ENCODE results near the gene CD151.

DNA sequence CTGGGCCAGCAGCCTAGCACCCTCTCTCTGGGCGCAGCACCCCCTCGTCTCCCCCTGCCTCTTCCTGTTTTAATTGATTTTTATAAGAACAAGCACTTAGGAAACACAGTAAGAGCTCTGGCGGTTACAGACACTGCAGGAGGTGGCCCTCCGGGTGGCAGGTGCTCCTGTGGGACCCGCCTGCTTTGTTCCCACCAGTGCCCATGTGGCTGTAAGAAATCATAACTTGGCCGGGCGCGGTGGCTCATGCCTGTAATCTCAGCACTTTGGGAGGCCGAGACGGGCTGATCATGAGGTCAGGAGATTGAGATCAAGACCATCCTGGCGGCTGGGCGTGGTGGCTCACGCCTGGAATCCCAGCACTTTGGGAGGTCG, 28.3 kb downstream of the CD151 start:
- TF ChIP-seq, protein P1, sequence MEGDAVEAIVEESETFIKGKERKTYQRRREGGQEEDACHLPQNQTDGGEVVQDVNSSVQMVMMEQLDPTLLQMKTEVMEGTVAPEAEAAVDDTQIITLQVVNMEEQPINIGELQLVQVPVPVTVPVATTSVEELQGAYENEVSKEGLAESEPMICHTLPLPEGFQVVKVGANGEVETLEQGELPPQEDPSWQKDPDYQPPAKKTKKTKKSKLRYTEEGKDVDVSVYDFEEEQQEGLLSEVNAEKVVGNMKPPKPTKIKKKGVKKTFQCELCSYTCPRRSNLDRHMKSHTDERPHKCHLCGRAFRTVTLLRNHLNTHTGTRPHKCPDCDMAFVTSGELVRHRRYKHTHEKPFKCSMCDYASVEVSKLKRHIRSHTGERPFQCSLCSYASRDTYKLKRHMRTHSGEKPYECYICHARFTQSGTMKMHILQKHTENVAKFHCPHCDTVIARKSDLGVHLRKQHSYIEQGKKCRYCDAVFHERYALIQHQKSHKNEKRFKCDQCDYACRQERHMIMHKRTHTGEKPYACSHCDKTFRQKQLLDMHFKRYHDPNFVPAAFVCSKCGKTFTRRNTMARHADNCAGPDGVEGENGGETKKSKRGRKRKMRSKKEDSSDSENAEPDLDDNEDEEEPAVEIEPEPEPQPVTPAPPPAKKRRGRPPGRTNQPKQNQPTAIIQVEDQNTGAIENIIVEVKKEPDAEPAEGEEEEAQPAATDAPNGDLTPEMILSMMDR (conservative IDR thresholded peaks at IDR 0.05; ENCODE audit: low read depth, low read length), result no peak
- no peak for TF ChIP-seq EZH2 (IDR thresholded peaks at IDR 0.05; ENCODE audit: borderline replicate concordance, low read depth, low read length, poor library complexity, severe bottlenecking)
